ENCODE results near the gene RERE. TPM values are rescaled to one million over a fixed set of nuclear protein-coding genes. Genes with fewer than 3 reads are reported as not detected.

The RERE gene
- total RNA-seq, 2 experiments from 2014 or later, result 45.8 to 57.1 TPM

GRCh38 chr1:8717148-8717547, 100.3 kb downstream of the RERE start:
- no peak for TF ChIP-seq CTCF (IDR thresholded peaks at IDR 0.05)

GRCh38 chr1:8716238-8716637, 101.2 kb downstream of the RERE start:
- no peak for TF ChIP-seq CTCF (IDR thresholded peaks at IDR 0.05)
- H3K36me3 Mint-ChIP-seq (ENCODE audit: low read depth), result no peaks in the 10 kb centered on the region
- no peak overlapping the region for H3K27ac Mint-ChIP-seq
- H3K4me1 Mint-ChIP-seq (ENCODE audit: low read depth), result peaks cover 26% of the 10 kb centered on the region
- intact Hi-C loops (cut with micrococcal nuclease), result no loop called here
- ATAC-seq (no peak), DNase-seq (no peak)
- CTCF ChIA-PET, result interaction anchor here (0.6 to 2.7 kb wide), 4 partner anchors 10 to 133 kb away, joined by 3 to 21 read pairs (median 8); no protein-coding TSS in a partner anchor
- no peaks in the 10 kb centered on the region for H3K9me3 Mint-ChIP-seq
- H3K27me3 Mint-ChIP-seq, result no peaks in the 10 kb centered on the region
- POLR2A ChIA-PET, result no interaction called here
- H3K4me3 Mint-ChIP-seq, result no peak overlapping the region

More at GRCh38 chr1:8717148-8717547, 100.3 kb downstream of the RERE start:
- ChIA-PET POLR2A (interaction anchor here (0.6 to 1.5 kb wide), 2 partner anchors 12 to 15 kb away, joined by 3 to 8 read pairs; no protein-coding TSS in a partner anchor), CTCF (interaction anchor here (0.6 to 2.7 kb wide), 5 partner anchors 9 to 156 kb away, joined by 3 to 21 read pairs (median 8); no protein-coding TSS in a partner anchor)
- H3K27ac Mint-ChIP-seq, result no peak overlapping the region
- H3K4me3 Mint-ChIP-seq, result no peak overlapping the region
- DNase-seq (no peak), ATAC-seq (no peak)
- H3K9me3 Mint-ChIP-seq, result no peaks in the 10 kb centered on the region
- H3K4me1 Mint-ChIP-seq (ENCODE audit: low read depth), result peaks cover 24% of the 10 kb centered on the region
- no peaks in the 10 kb centered on the region for H3K36me3 Mint-ChIP-seq (ENCODE audit: low read depth)
- intact Hi-C loops (cut with micrococcal nuclease), result no loop called here
- H3K27me3 Mint-ChIP-seq, result no peaks in the 10 kb centered on the region

- CTCF ChIA-PET, result interaction anchor here (1.2 to 1.6 kb wide), 2 partner anchors 12 to 17 kb away, joined by 3 to 6 read pairs; no protein-coding TSS in a partner anchor
- ATAC-seq (no peak), DNase-seq (no peak)
- no peaks in the 10 kb centered on the region for H3K27me3 Mint-ChIP-seq
- no peak for TF ChIP-seq CTCF (IDR thresholded peaks at IDR 0.05)
- H3K4me3 Mint-ChIP-seq, result no peak overlapping the region
- no peaks in the 10 kb centered on the region for H3K36me3 Mint-ChIP-seq (ENCODE audit: low read depth)
- no peaks in the 10 kb centered on the region for H3K9me3 Mint-ChIP-seq
- peaks cover 24% of the 10 kb centered on the region for H3K4me1 Mint-ChIP-seq (ENCODE audit: low read depth)
- intact Hi-C loops (cut with micrococcal nuclease), result no loop called here
- POLR2A ChIA-PET, result no interaction called here
- H3K27ac Mint-ChIP-seq, result no peak overlapping the region
These were observed 103.3 kb downstream of the RERE start for GRCh38 chr1:8714173-8714572.

- TF ChIP-seq CTCF (IDR thresholded peaks at IDR 0.05), result no peak
- Mint-ChIP-seq H3K27ac (peak overlapping the region; percentile 69), H3K4me3 (peak overlapping the region; percentile 12), H3K9me3 (peaks cover 2% of the 10 kb centered on the region), H3K36me3 (ENCODE audit: low read depth) (no peaks in the 10 kb centered on the region), H3K27me3 (peaks cover 2% of the 10 kb centered on the region), H3K4me1 (ENCODE audit: low read depth) (peaks cover 21% of the 10 kb centered on the region)
- POLR2A ChIA-PET, result interaction anchor here (0.7 kb wide), 1 partner anchor 10 kb away, joined by 3 read pairs; no protein-coding TSS in a partner anchor
- CTCF ChIA-PET, result interaction anchor here (1.2 to 1.4 kb wide), 2 partner anchors 18 to 143 kb away, joined by 3 read pairs; no protein-coding TSS in a partner anchor
- intact Hi-C loops (cut with micrococcal nuclease), result no loop called here
- DNase-seq (no peak), ATAC-seq (no peak)
These were observed 104.8 kb downstream of the RERE start for GRCh38 chr1:8712413-8713231.
